GM12878 (cell line): ENCODE results near the gene SLC44A3.

ENCODE experiments used
- BMI1 ChIP-seq: fragments of 450-650 bp; IDR thresholded peaks from 2 replicates; pipeline ENCODE4 v1.6.1; 2016; ENCODE audit warnings: mild to moderate bottlenecking, moderate library complexity, borderline replicate concordance
- EP300 ChIP-seq, 2 experiments: fragments of 150-350 bp in 1 of 2; IDR thresholded peaks; 2 replicates each; pipeline ENCODE4 v1.6.1; 2011 to 2012; ENCODE audit warnings: low read depth in 2 of 2, low read length in 2 of 2, borderline replicate concordance in 1 of 2, improper control_type of control experiment in 1 of 2, inconsistent platforms in 1 of 2; ENCODE audit not compliant: control insufficient read depth in 1 of 2
- NRF1 ChIP-seq: conservative IDR thresholded peaks from 2 replicates; pipeline ENCODE4 v1.6.1; 2011; ENCODE audit warnings: mild to moderate bottlenecking, low read depth, low read length, improper control_type of control experiment
- TF ChIP-seq, protein P1 (sequence below): IDR thresholded peaks from 2 replicates; pipeline ENCODE4 v1.6.1; 2011; ENCODE audit warnings: mild to moderate bottlenecking, low read depth, low read length, moderate library complexity; ENCODE audit not compliant: insufficient replicate concordance
- TF ChIP-seq, protein P2 (sequence below), 3 experiments: IDR thresholded peaks in 2 of 3; conservative IDR thresholded peaks in 1 of 3; 2 replicates each; pipeline ENCODE4 v1.5.1; 2011; ENCODE audit warnings: low read depth in 3 of 3, low read length in 3 of 3, mild to moderate bottlenecking in 3 of 3, control low read depth in 2 of 3, moderate library complexity in 2 of 3, inconsistent platforms in 1 of 3, mixed read lengths in 1 of 3; ENCODE audit not compliant: control insufficient read depth in 2 of 3, insufficient read depth in 1 of 3; ENCODE audit errors: extremely low read depth in 1 of 3
- TF ChIP-seq, protein P3 (sequence below): fragments of 150-350 bp; IDR thresholded peaks from 2 replicates; pipeline ENCODE4 v1.6.1; 2016; ENCODE audit warnings: low read depth, low read length

DNA sequence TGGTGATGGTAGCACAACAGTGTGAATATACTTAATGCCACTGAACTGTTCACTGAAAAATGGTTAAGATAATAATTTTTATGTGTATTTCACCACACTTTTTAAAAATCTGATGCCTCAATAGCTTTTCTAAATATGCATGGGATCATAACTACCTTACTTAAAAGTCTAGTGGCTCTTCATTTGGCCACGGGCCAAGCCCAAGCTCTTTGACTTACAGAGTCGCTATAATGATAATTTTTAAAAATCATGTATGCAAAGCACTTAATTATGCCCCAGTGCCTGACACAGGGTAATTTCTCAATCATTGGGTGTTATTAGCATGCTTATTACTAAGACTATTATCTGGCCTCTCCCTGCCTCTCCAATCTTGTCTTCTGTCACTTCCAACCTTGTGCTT, 114.4 kb downstream of the SLC44A3 start:
- TF ChIP-seq, protein P1, sequence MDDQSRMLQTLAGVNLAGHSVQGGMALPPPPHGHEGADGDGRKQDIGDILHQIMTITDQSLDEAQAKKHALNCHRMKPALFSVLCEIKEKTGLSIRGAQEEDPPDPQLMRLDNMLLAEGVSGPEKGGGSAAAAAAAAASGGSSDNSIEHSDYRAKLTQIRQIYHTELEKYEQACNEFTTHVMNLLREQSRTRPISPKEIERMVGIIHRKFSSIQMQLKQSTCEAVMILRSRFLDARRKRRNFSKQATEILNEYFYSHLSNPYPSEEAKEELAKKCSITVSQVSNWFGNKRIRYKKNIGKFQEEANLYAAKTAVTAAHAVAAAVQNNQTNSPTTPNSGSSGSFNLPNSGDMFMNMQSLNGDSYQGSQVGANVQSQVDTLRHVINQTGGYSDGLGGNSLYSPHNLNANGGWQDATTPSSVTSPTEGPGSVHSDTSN, result no peak
- TF ChIP-seq NRF1 (no peak), EP300 (IDR thresholded peaks at IDR 0.05; ENCODE audit: borderline replicate concordance in 1 of 2, control insufficient read depth in 1 of 2, low read depth in 2 of 2, low read length in 2 of 2) (no peak), BMI1 (no peak)
- TF ChIP-seq, protein P2, sequence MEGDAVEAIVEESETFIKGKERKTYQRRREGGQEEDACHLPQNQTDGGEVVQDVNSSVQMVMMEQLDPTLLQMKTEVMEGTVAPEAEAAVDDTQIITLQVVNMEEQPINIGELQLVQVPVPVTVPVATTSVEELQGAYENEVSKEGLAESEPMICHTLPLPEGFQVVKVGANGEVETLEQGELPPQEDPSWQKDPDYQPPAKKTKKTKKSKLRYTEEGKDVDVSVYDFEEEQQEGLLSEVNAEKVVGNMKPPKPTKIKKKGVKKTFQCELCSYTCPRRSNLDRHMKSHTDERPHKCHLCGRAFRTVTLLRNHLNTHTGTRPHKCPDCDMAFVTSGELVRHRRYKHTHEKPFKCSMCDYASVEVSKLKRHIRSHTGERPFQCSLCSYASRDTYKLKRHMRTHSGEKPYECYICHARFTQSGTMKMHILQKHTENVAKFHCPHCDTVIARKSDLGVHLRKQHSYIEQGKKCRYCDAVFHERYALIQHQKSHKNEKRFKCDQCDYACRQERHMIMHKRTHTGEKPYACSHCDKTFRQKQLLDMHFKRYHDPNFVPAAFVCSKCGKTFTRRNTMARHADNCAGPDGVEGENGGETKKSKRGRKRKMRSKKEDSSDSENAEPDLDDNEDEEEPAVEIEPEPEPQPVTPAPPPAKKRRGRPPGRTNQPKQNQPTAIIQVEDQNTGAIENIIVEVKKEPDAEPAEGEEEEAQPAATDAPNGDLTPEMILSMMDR (IDR thresholded peaks at IDR 0.05 in 2 of 3, conservative IDR thresholded peaks at IDR 0.05 in 1 of 3; ENCODE audit: control insufficient read depth in 2 of 3, extremely low read depth in 1 of 3, insufficient read depth in 1 of 3, low read depth in 3 of 3, low read length in 3 of 3), result no peak
- TF ChIP-seq, protein P3, sequence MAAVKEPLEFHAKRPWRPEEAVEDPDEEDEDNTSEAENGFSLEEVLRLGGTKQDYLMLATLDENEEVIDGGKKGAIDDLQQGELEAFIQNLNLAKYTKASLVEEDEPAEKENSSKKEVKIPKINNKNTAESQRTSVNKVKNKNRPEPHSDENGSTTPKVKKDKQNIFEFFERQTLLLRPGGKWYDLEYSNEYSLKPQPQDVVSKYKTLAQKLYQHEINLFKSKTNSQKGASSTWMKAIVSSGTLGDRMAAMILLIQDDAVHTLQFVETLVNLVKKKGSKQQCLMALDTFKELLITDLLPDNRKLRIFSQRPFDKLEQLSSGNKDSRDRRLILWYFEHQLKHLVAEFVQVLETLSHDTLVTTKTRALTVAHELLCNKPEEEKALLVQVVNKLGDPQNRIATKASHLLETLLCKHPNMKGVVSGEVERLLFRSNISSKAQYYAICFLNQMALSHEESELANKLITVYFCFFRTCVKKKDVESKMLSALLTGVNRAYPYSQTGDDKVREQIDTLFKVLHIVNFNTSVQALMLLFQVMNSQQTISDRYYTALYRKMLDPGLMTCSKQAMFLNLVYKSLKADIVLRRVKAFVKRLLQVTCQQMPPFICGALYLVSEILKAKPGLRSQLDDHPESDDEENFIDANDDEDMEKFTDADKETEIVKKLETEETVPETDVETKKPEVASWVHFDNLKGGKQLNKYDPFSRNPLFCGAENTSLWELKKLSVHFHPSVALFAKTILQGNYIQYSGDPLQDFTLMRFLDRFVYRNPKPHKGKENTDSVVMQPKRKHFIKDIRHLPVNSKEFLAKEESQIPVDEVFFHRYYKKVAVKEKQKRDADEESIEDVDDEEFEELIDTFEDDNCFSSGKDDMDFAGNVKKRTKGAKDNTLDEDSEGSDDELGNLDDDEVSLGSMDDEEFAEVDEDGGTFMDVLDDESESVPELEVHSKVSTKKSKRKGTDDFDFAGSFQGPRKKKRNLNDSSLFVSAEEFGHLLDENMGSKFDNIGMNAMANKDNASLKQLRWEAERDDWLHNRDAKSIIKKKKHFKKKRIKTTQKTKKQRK, result no peak
